ENCODE data around the gene C2orf81. TPM values are rescaled to one million over a fixed set of nuclear protein-coding genes. Genes with fewer than 3 reads are reported as not detected.

The C2orf81 gene
- polyA plus RNA-seq, 1 donor from 2014 or later, result 3.3 TPM

GRCh38 chr2:74372674-74373073, 48.7 kb downstream of the C2orf81 start:
- Histone ChIP-seq H3K4me3 (ENCODE audit: low read length) (peak overlapping the region; percentile 77), H3K27me3 (ENCODE audit: insufficient read depth, low read depth, low read length) (no peaks in the 10 kb centered on the region), H3K9ac (ENCODE audit: low read length) (peak overlapping the region; percentile 94), H2AFZ (ENCODE audit: low read depth, low read length) (no peak overlapping the region), H3F3A (ENCODE audit: insufficient read depth, low read length, poor library complexity, severe bottlenecking) (no peaks in the 10 kb centered on the region), H3K27ac (ENCODE audit: low read length) (no peak overlapping the region), H3K36me3 (ENCODE audit: insufficient read depth, low read length) (peaks cover 24% of the 10 kb centered on the region), H3K4me2 (ENCODE audit: low read length) (peak overlapping the region; percentile 68), H4K20me1 (ENCODE audit: insufficient read depth) (peaks cover 4% of the 10 kb centered on the region), H3K9me3 (ENCODE audit: low read length) (no peaks in the 10 kb centered on the region), H3K79me2 (replicated peaks; ENCODE audit: insufficient read depth, low read length) (peaks cover 39% of the 10 kb centered on the region), H3K9me2 (ENCODE audit: insufficient read depth, low read length) (no peaks in the 10 kb centered on the region)
- TF ChIP-seq SMC3 (conservative IDR thresholded peaks at IDR 0.05; ENCODE audit: poor library complexity) (no peak), TAF1 (IDR thresholded peaks at IDR 0.05; ENCODE audit: low read depth) (no peak), CTCF (IDR thresholded peaks at IDR 0.05; ENCODE audit: poor library complexity, severe bottlenecking) (no peak), POLR2AphosphoS5 (IDR thresholded peaks at IDR 0.05) (no peak), RAD21 (conservative IDR thresholded peaks at IDR 0.05) (no peak), REST (IDR thresholded peaks at IDR 0.05; ENCODE audit: borderline replicate concordance) (no peak), EP300 (conservative IDR thresholded peaks at IDR 0.05; ENCODE audit: poor library complexity, severe bottlenecking) (no peak), MXI1 (conservative IDR thresholded peaks at IDR 0.05; ENCODE audit: poor library complexity, severe bottlenecking) (no peak), EZH2 (IDR thresholded peaks at IDR 0.05; ENCODE audit: borderline replicate concordance, insufficient read depth, low read length, poor library complexity, severe bottlenecking) (no peak)

GRCh38 chr2:74371421-74371820, 50.0 kb downstream of the C2orf81 start:
- Histone ChIP-seq H3K9me3 (ENCODE audit: low read length) (no peaks in the 10 kb centered on the region), H3K27ac (ENCODE audit: low read length) (no peak overlapping the region), H2AFZ (ENCODE audit: low read depth, low read length) (no peak overlapping the region), H3K4me2 (ENCODE audit: low read length) (no peak overlapping the region), H3K9me2 (ENCODE audit: insufficient read depth, low read length) (no peaks in the 10 kb centered on the region), H4K20me1 (ENCODE audit: insufficient read depth) (peaks cover 4% of the 10 kb centered on the region), H3F3A (ENCODE audit: insufficient read depth, low read length, poor library complexity, severe bottlenecking) (no peaks in the 10 kb centered on the region), H3K9ac (ENCODE audit: low read length) (no peak overlapping the region), H3K27me3 (ENCODE audit: insufficient read depth, low read depth, low read length) (no peaks in the 10 kb centered on the region), H3K4me3 (ENCODE audit: low read length) (no peak overlapping the region), H3K36me3 (ENCODE audit: insufficient read depth, low read length) (peaks cover 24% of the 10 kb centered on the region), H3K79me2 (replicated peaks; ENCODE audit: insufficient read depth, low read length) (peaks cover 30% of the 10 kb centered on the region)
- TF ChIP-seq POLR2AphosphoS5 (IDR thresholded peaks at IDR 0.05), result no peak
- no peak for TF ChIP-seq EZH2 (IDR thresholded peaks at IDR 0.05; ENCODE audit: borderline replicate concordance, insufficient read depth, low read length, poor library complexity, severe bottlenecking)
- TF ChIP-seq REST (IDR thresholded peaks at IDR 0.05; ENCODE audit: borderline replicate concordance), result no peak
- no peak for TF ChIP-seq EP300 (conservative IDR thresholded peaks at IDR 0.05; ENCODE audit: poor library complexity, severe bottlenecking)
- TF ChIP-seq TAF1 (IDR thresholded peaks at IDR 0.05; ENCODE audit: low read depth), result no peak
- no peak for TF ChIP-seq CTCF (IDR thresholded peaks at IDR 0.05; ENCODE audit: poor library complexity, severe bottlenecking)
- no peak for TF ChIP-seq MXI1 (conservative IDR thresholded peaks at IDR 0.05; ENCODE audit: poor library complexity, severe bottlenecking)
- TF ChIP-seq SMC3 (conservative IDR thresholded peaks at IDR 0.05; ENCODE audit: poor library complexity), result no peak
- no peak for TF ChIP-seq RAD21 (conservative IDR thresholded peaks at IDR 0.05)

Data from neural cell (in vitro differentiated cells).